ENCODE measurements around the gene SFXN5.

- TF ChIP-seq CTCF (IDR thresholded peaks at IDR 0.05) (no peak), POLR2AphosphoS5 (IDR thresholded peaks at IDR 0.05; ENCODE audit: low read depth, low read length) (no peak), REST (IDR thresholded peaks at IDR 0.05; ENCODE audit: insufficient read depth in 1 of 2, low read depth in 2 of 2, low read length in 1 of 2) (no peak), SIN3A (IDR thresholded peaks at IDR 0.05; ENCODE audit: borderline replicate concordance, insufficient read depth, low read depth, low read length) (no peak), TCF7L2 (IDR thresholded peaks at IDR 0.05; ENCODE audit: low read depth, low read length) (no peak)
Observed at GRCh38 chr2:72940361-72940760, 131.2 kb downstream of the SFXN5 start.

Data from Panc1 (cell line).